H9 (cell line): ENCODE measurements around the gene MYD88. TPM values are rescaled to one million over a fixed set of nuclear protein-coding genes. Genes with fewer than 3 reads are reported as not detected.

Experiments
- DNase-seq: peaks from one replicate; pipeline ENCODE4 v3.0.0-alpha.2; 2017
- H2AFZ ChIP-seq: one replicate; pipeline ENCODE4 v1.6.1; 2013; ENCODE audit warnings: mild to moderate bottlenecking, low read length, control low read depth, moderate library complexity
- H2AK5ac ChIP-seq: 2 replicates; pipeline ENCODE4 v1.6.1; 2013; ENCODE audit warnings: low read length, control low read depth, mixed read lengths; ENCODE audit not compliant: insufficient read length
- H2BK120ac ChIP-seq: one replicate; pipeline ENCODE4 v1.6.1; 2013; ENCODE audit warnings: low read depth, mild to moderate bottlenecking, low read length, control low read depth, inconsistent platforms; ENCODE audit not compliant: poor library complexity, severe bottlenecking
- H2BK12ac ChIP-seq: 2 replicates; pipeline ENCODE4 v1.6.1; 2013; ENCODE audit warnings: low read length, control low read depth, mixed read lengths, low read depth; ENCODE audit not compliant: insufficient read length
- H2BK15ac ChIP-seq: 2 replicates; pipeline ENCODE4 v1.6.1; 2013; ENCODE audit warnings: low read depth, low read length, control low read depth
- H2BK20ac ChIP-seq: one replicate; pipeline ENCODE4 v1.6.1; 2013; ENCODE audit warnings: low read depth, mild to moderate bottlenecking, low read length, control low read depth, inconsistent platforms; ENCODE audit not compliant: poor library complexity, severe bottlenecking
- H2BK5ac ChIP-seq: 2 replicates; pipeline ENCODE4 v1.6.1; 2013; ENCODE audit warnings: low read length, control low read depth, mixed read lengths; ENCODE audit not compliant: insufficient read length
- H3K14ac ChIP-seq: 2 replicates; pipeline ENCODE4 v1.6.1; 2013; ENCODE audit warnings: low read length, control low read depth; ENCODE audit not compliant: insufficient read depth
- H3K18ac ChIP-seq: 2 replicates; pipeline ENCODE4 v1.6.1; 2013; ENCODE audit warnings: low read depth, mild to moderate bottlenecking, mixed read lengths, low read length, control low read depth; ENCODE audit not compliant: insufficient read length
- H3K23ac ChIP-seq: 2 replicates; pipeline ENCODE4 v1.6.1; 2013; ENCODE audit warnings: low read length, control low read depth, mixed read lengths, low read depth; ENCODE audit not compliant: insufficient read length
- H3K23me2 ChIP-seq: 2 replicates; pipeline ENCODE4 v1.6.1; 2013; ENCODE audit warnings: low read depth, mild to moderate bottlenecking, mixed read lengths, low read length, control low read depth; ENCODE audit not compliant: insufficient read length, poor library complexity, severe bottlenecking
- H3K27ac ChIP-seq: 2 replicates; pipeline ENCODE4 v1.5.1; 2013; ENCODE audit warnings: low read length, control low read depth, mixed read lengths, low read depth; ENCODE audit not compliant: insufficient read length
- H3K27me3 ChIP-seq: 2 replicates; pipeline ENCODE4 v1.6.1; 2013; ENCODE audit warnings: low read length, control low read depth, inconsistent platforms; ENCODE audit not compliant: insufficient read depth
- H3K4ac ChIP-seq: 2 replicates; pipeline ENCODE4 v1.6.1; 2013; ENCODE audit warnings: low read depth, mild to moderate bottlenecking, control low read depth, inconsistent platforms, low read length, moderate library complexity
- H3K4me1 ChIP-seq: 2 replicates; pipeline ENCODE4 v1.6.1; 2013; ENCODE audit warnings: low read length, control low read depth, inconsistent platforms; ENCODE audit not compliant: insufficient read depth
- H3K4me2 ChIP-seq: 2 replicates; pipeline ENCODE4 v1.6.1; 2013; ENCODE audit warnings: low read length, control low read depth, mixed read lengths; ENCODE audit not compliant: insufficient read length, insufficient read depth
- H3K56ac ChIP-seq: 2 replicates; pipeline ENCODE4 v1.6.1; 2013; ENCODE audit warnings: low read depth, mild to moderate bottlenecking, mixed read lengths, low read length, control low read depth; ENCODE audit not compliant: insufficient read length
- H3K79me1 ChIP-seq: 2 replicates; pipeline ENCODE4 v1.6.1; 2013; ENCODE audit warnings: low read depth, mild to moderate bottlenecking, moderate library complexity, low read length, control low read depth, inconsistent platforms; ENCODE audit not compliant: insufficient read depth, poor library complexity, severe bottlenecking
- H3K79me2 ChIP-seq: 2 replicates; pipeline ENCODE4 v1.6.1; 2013; ENCODE audit warnings: low read length, control low read depth, inconsistent platforms; ENCODE audit not compliant: insufficient read depth
- H3K9ac ChIP-seq: 2 replicates; pipeline ENCODE4 v1.6.1; 2013; ENCODE audit warnings: low read length, control low read depth, mixed read lengths; ENCODE audit not compliant: insufficient read length; ENCODE audit errors: extremely low read depth
- H3K9me3 ChIP-seq: one replicate; pipeline ENCODE4 v1.6.1; 2013; ENCODE audit warnings: low read depth, low read length, inconsistent platforms; ENCODE audit not compliant: control insufficient read depth
- H3T11ph ChIP-seq: one replicate; pipeline ENCODE4 v1.6.1; 2013; ENCODE audit warnings: mild to moderate bottlenecking, low read length, control low read depth, inconsistent platforms
- H4K20me1 ChIP-seq: one replicate; pipeline ENCODE4 v1.6.1; 2013; ENCODE audit not compliant: control insufficient read depth, insufficient read length, insufficient read depth
- H4K5ac ChIP-seq: 2 replicates; pipeline ENCODE4 v1.6.1; 2013; ENCODE audit warnings: low read depth, mild to moderate bottlenecking, mixed read lengths, low read length, control low read depth; ENCODE audit not compliant: insufficient read length
- H4K8ac ChIP-seq: replicated peaks from 2 replicates; pipeline ENCODE4 v1.6.1; 2013; ENCODE audit warnings: low read length, control low read depth, mixed read lengths, low read depth; ENCODE audit not compliant: insufficient read length
- H4K91ac ChIP-seq: 2 replicates; pipeline ENCODE4 v1.6.1; 2013; ENCODE audit warnings: low read depth, mild to moderate bottlenecking, moderate library complexity, mixed read lengths, low read length, control low read depth; ENCODE audit not compliant: insufficient read length
- H3K27ac Mint-ChIP-seq, 3 experiments: 2 replicates in 2 of 3; 3 replicates in 1 of 3; pipeline ENCODE4 v1.8.0; 2020 to 2021; ENCODE audit warnings: mixed read lengths in 3 of 3, mild to moderate bottlenecking in 1 of 3, moderate library complexity in 1 of 3
- H3K27me3 Mint-ChIP-seq: 2 replicates; pipeline ENCODE4 v1.8.0; 2021; ENCODE audit warnings: low read depth, mild to moderate bottlenecking, moderate library complexity, mixed read lengths
- H3K36me3 Mint-ChIP-seq, 3 experiments: 2 replicates in 2 of 3; 3 replicates in 1 of 3; pipeline ENCODE4 v1.8.0; 2020 to 2021; ENCODE audit warnings: low read depth in 3 of 3, mixed read lengths in 3 of 3; ENCODE audit not compliant: insufficient read depth in 1 of 3
- H3K4me1 Mint-ChIP-seq, 2 experiments: 2 replicates each; pipeline ENCODE4 v1.8.0; 2020; ENCODE audit warnings: mixed read lengths in 2 of 2
- H3K4me3 Mint-ChIP-seq, 2 experiments: 2 replicates in 1 of 2; 3 replicates in 1 of 2; pipeline ENCODE4 v1.8.0; 2020 to 2021; ENCODE audit warnings: mild to moderate bottlenecking in 2 of 2, mixed read lengths in 2 of 2, moderate library complexity in 1 of 2
- H3K9me3 Mint-ChIP-seq, 2 experiments: 2 replicates in 1 of 2; 3 replicates in 1 of 2; pipeline ENCODE4 v1.8.0; 2020; ENCODE audit warnings: mild to moderate bottlenecking in 2 of 2, mixed read lengths in 2 of 2, moderate library complexity in 1 of 2
- CTCF ChIP-seq: fragments of 200-600 bp; sonication (generic); conservative IDR thresholded peaks from 3 replicates; pipeline ENCODE4 v1.8.0; 2021; ENCODE audit warnings: antibody characterized with exemption, mild to moderate bottlenecking
- WGBS: extraction: QIAGEN DNeasy Blood & Tissue Kit; methylation state at CpG from one replicate; pipeline ENCODE4 v1.1.7; 2013; ENCODE audit warnings: missing lambda C conversion rate, low lambda C conversion rate, mixed read lengths; ENCODE audit not compliant: insufficient read length; ENCODE audit errors: extremely low coverage; 5-methylcytosine and 5-hydroxymethylcytosine counted together
- total RNA-seq: library from RNA; stranded (reverse); gene quantifications from 2 replicates; pipeline ENCODE4 v1.2.1, GENCODE V29; 2021

Gene MYD88
- total RNA-seq, 1 experiment from 2014 or later: 33.4 TPM

GRCh38 chr3:38117163-38117716, 21.2 kb upstream of the MYD88 start:
- H3K18ac ChIP-seq: no peak overlapping the region
- H3K14ac ChIP-seq: no peak overlapping the region
- no peaks in the 10 kb centered on the region for H3K79me2 ChIP-seq
- H3K4me1 ChIP-seq: no peaks in the 10 kb centered on the region
- no peak overlapping the region for H4K5ac ChIP-seq
- no peaks in the 10 kb centered on the region for H3K23me2 ChIP-seq
- peaks cover 0 to 3% of the 10 kb centered on the region in 2 experiments; a peak in 1 of 4 replicates for H3K4me1 Mint-ChIP-seq
- no peak overlapping the region for H2BK120ac ChIP-seq
- H3K27me3 ChIP-seq: no peaks in the 10 kb centered on the region
- no peak overlapping the region for H4K91ac ChIP-seq
- no peak overlapping the region for H3T11ph ChIP-seq
- WGBS: no CpG with 5 or more reads among the region's 10 CpGs
- no peak overlapping the region for H3K56ac ChIP-seq
- H3K9me3 ChIP-seq: no peaks in the 10 kb centered on the region
- H2BK5ac ChIP-seq: no peak overlapping the region
- peaks cover 9 to 40% (median 19%) of the 10 kb centered on the region in 3 experiments; a peak in 6 of 7 replicates for H3K36me3 Mint-ChIP-seq
- no peak overlapping the region for H2AK5ac ChIP-seq
- H3K27ac Mint-ChIP-seq: no peak overlapping the region
- H3K4me3 Mint-ChIP-seq: no peak overlapping the region
- H3K79me1 ChIP-seq: no peaks in the 10 kb centered on the region
- no peak overlapping the region for H2BK12ac ChIP-seq
- no peaks in the 10 kb centered on the region for H4K20me1 ChIP-seq
- H3K4me2 ChIP-seq: no peak overlapping the region
- no peaks in the 10 kb centered on the region; a peak in 1 of 5 replicates for H3K9me3 Mint-ChIP-seq
- H3K27ac ChIP-seq: no peak overlapping the region
- H2BK20ac ChIP-seq: no peak overlapping the region
- no peak overlapping the region for H3K9ac ChIP-seq
- H3K4ac ChIP-seq: no peak overlapping the region
- H3K23ac ChIP-seq: no peak overlapping the region
- H3K27me3 Mint-ChIP-seq: peaks cover 15% of the 10 kb centered on the region
- no peak overlapping the region for H2AFZ ChIP-seq
- no peak for TF ChIP-seq CTCF
- H2BK15ac ChIP-seq: no peak overlapping the region
- no peak for DNase-seq
- H4K8ac ChIP-seq: no peak overlapping the region
